K562 (cell line): Measurements from ENCODE around the gene CPNE6. TPM values are rescaled to one million over a fixed set of nuclear protein-coding genes. Genes with fewer than 3 reads are reported as not detected.

Experiments
- ATAC-seq: fragments of 200-7000 bp; cut with Tn5 transposase; 3 replicates; pipeline ENCODE4 v1.9.1; 2020; ENCODE audit warnings: moderate library complexity
- BruUV-seq: library from RNA; stranded (reverse); fragments of 400-500 nt; replicated peaks from 2 replicates; lab custom pipeline; 2021; lab: Mats Ljungman, UMichigan
- CTCF ChIA-PET: fragments of 300-600 bp; formaldehyde crosslinking; extraction: SDS; loops from one replicate; lab custom pipeline; 2021; ENCODE audit warnings: low intra/inter-chr PET ratio; lab: Yijun Ruan, JAX
- POLR2A ChIA-PET: fragments of 300-600, 350-650 bp; sonication (Branson Sonifier 250); formaldehyde crosslinking; extraction: SDS; loops from one replicate; lab custom pipeline; 2021; ENCODE audit warnings: antibody characterized with exemption, inconsistent platforms; lab: Yijun Ruan, JAX
- DNase-seq, 4 experiments: peaks; one replicate each; pipeline versions ENCODE4 v3.0.0 to v3.0.0-alpha.2; 2011 to 2018; ENCODE audit warnings: low spot score in 3 of 4, mixed read lengths in 3 of 4; ENCODE audit errors: extremely low read depth in 1 of 4
- FAIRE-seq: peaks from 2 replicates; lab custom pipeline; 2011; peaks lifted over from hg19 to GRCh38; lab: Jason Lieb, UNC
- H2AFZ ChIP-seq: 2 replicates; pipeline ENCODE4 v1.6.0; 2011; ENCODE audit warnings: low read depth, low read length, control low read depth, inconsistent platforms
- H3K27ac ChIP-seq: fragments of 200-600 bp; 3 replicates; pipeline ENCODE4 v1.8.0; 2011; ENCODE audit warnings: low read depth, mild to moderate bottlenecking, control low read depth, inconsistent platforms, low read length, moderate library complexity, mixed read lengths; ENCODE audit errors: extremely low read depth
- H3K27me3 ChIP-seq, 2 experiments: fragments of 300-600 bp in 1 of 2; 2 replicates in 1 of 2; 3 replicates in 1 of 2; pipeline versions ENCODE4 v1.6.0 to v1.8.0; 2011; ENCODE audit warnings: inconsistent platforms in 2 of 2, low read length in 2 of 2, mild to moderate bottlenecking in 1 of 2, mixed read lengths in 1 of 2, moderate library complexity in 1 of 2; ENCODE audit not compliant: control insufficient read depth in 2 of 2, insufficient read depth in 2 of 2
- H3K36me3 ChIP-seq: fragments of 300-600 bp; 3 replicates; pipeline ENCODE4 v1.8.0; 2011; ENCODE audit warnings: mild to moderate bottlenecking, low read length, inconsistent platforms; ENCODE audit not compliant: control insufficient read depth, insufficient read depth
- H3K4me1 ChIP-seq, 2 experiments: fragments of 200-600 bp in 1 of 2; replicated peaks in 1 of 2; 2 replicates in 1 of 2; 3 replicates in 1 of 2; pipeline versions ENCODE4 v1.5.1 to v1.8.0; 2011; ENCODE audit warnings: inconsistent platforms in 2 of 2, low read length in 2 of 2, mild to moderate bottlenecking in 1 of 2, mixed read lengths in 1 of 2, moderate library complexity in 1 of 2; ENCODE audit not compliant: control insufficient read depth in 2 of 2, insufficient read depth in 2 of 2
- H3K4me2 ChIP-seq: 2 replicates; pipeline ENCODE4 v1.6.1; 2011; ENCODE audit warnings: low read length, control low read depth, inconsistent platforms, mixed read lengths; ENCODE audit not compliant: insufficient read depth
- H3K4me3 ChIP-seq: fragments of 200-600 bp; sonication (generic), shearing (Covaris generic); 2 replicates; pipeline ENCODE4 v1.5.1; 2016; ENCODE audit warnings: control low read depth, inconsistent platforms
- H3K79me2 ChIP-seq: fragments of 200-600 bp; 3 replicates; pipeline ENCODE4 v1.8.0; 2011; ENCODE audit warnings: low read length, inconsistent platforms; ENCODE audit not compliant: control insufficient read depth, insufficient read depth
- H3K9ac ChIP-seq, 2 experiments: 2 replicates each; pipeline versions ENCODE4 v1.6.0 to v1.6.1; 2011; ENCODE audit warnings: low read depth in 2 of 2, low read length in 2 of 2, control low read depth in 1 of 2, inconsistent platforms in 1 of 2, mild to moderate bottlenecking in 1 of 2, mixed read lengths in 1 of 2; ENCODE audit not compliant: insufficient read depth in 1 of 2
- H3K9me1 ChIP-seq: one replicate; pipeline ENCODE4 v1.6.0; 2011; ENCODE audit warnings: inconsistent platforms, mild to moderate bottlenecking, low read length, moderate library complexity; ENCODE audit not compliant: control insufficient read depth, insufficient read depth
- H3K9me3 ChIP-seq: replicated peaks from 2 replicates; pipeline ENCODE4 v1.5.1; 2011; ENCODE audit warnings: low read depth, low read length, inconsistent platforms; ENCODE audit not compliant: control insufficient read depth, insufficient read depth
- H4K20me1 ChIP-seq: replicated peaks from 2 replicates; pipeline ENCODE4 v1.6.1; 2011; ENCODE audit warnings: low read length, inconsistent platforms, mixed read lengths; ENCODE audit not compliant: control insufficient read depth, insufficient read depth
- ATF1 ChIP-seq, 2 experiments: fragments of 450-650 bp in 1 of 2; IDR thresholded peaks; 2 replicates each; pipeline ENCODE4 v1.6.1; 2016; ENCODE audit warnings: missing compliant biosample characterization in 1 of 2, missing genetic modification characterization in 1 of 2
- BDP1 ChIP-seq: IDR thresholded peaks from 3 replicates; pipeline ENCODE4 v1.6.1; 2011; ENCODE audit not compliant: insufficient read length, insufficient read depth
- FIP1L1 ChIP-seq: fragments of 200-400 bp; formaldehyde crosslinking; IDR thresholded peaks from 2 replicates; pipeline ENCODE4 v1.6.1; 2018; ENCODE audit warnings: mild to moderate bottlenecking, low read depth, low read length; ENCODE audit not compliant: poor library complexity, severe bottlenecking
- NFXL1 ChIP-seq: fragments of 450-650 bp; formaldehyde crosslinking; IDR thresholded peaks from 2 replicates; pipeline ENCODE4 v1.4.0; 2021; ENCODE audit warnings: mild to moderate bottlenecking
- ZBTB8A ChIP-seq: fragments of 450-650 bp; IDR thresholded peaks from 2 replicates; pipeline ENCODE4 v1.6.1; 2018; ENCODE audit warnings: mild to moderate bottlenecking, moderate library complexity; ENCODE audit not compliant: partially characterized antibody
- ZFP30 ChIP-seq: fragments of 250-450 bp; sonication (Bioruptor Pico); IDR thresholded peaks from 2 replicates; pipeline ENCODE4 v1.8.0; 2022; ENCODE audit warnings: moderate library complexity, mild to moderate bottlenecking, inconsistent platforms, borderline replicate concordance
- in situ Hi-C: fragments of 300-500 bp; cut with MboI; formaldehyde crosslinking; loops from 4 replicates; pipeline ENCODE4 v1.15.0; 2018; ENCODE audit warnings: inconsistent platforms, mixed read lengths
- intact Hi-C: fragments of 100-400 bp; cut with micrococcal nuclease; formaldehyde crosslinking; loops from 2 replicates; pipeline ENCODE4 v1.14.2; 2022
- polyA plus RNA-seq, 8 experiments: library from polyadenylated mRNA; depleted of rRNA in 4 of 8; stranded (reverse) in 5 of 8; unstranded in 3 of 8; fragments of >200 nt; fragmentation: Nextera tagmentation in 2 of 8; fragmentation: Illumina TruSeq in 1 of 8; extraction: Ambion mirVana in 2 of 8; extraction: Trizol in 1 of 8; gene quantifications; 2 replicates each; pipeline versions ENCODE4 v1.2.1 to v1.2.3, GENCODE V29; 2011 to 2014; ENCODE audit warnings: inconsistent platforms in 1 of 8, missing spikeins in 1 of 8
- total RNA-seq, 7 experiments: library from RNA; depleted of rRNA in 6 of 7; stranded (reverse); fragments of >200 nt in 6 of 7; fragmentation: Illumina TruSeq in 2 of 7; extraction: Trizol in 2 of 7; gene quantifications; 2 replicates each; pipeline versions ENCODE4 v1.2.1 to v1.2.3, GENCODE V29; 2011 to 2021; ENCODE audit warnings: low replicate concordance in 1 of 7
- TF ChIP-seq, protein P1 (sequence below): fragments of 250-450 bp; sonication (Bioruptor Pico); IDR thresholded peaks from 2 replicates; pipeline ENCODE4 v1.4.0; 2020; ENCODE audit warnings: mild to moderate bottlenecking, moderate library complexity
- TF ChIP-seq, protein P2 (sequence below): fragments of 250-450 bp; sonication (Bioruptor Pico); IDR thresholded peaks from 2 replicates; pipeline ENCODE4 v1.9.0; 2021; ENCODE audit warnings: mild to moderate bottlenecking, inconsistent platforms
- TF ChIP-seq, protein P3 (sequence below), 2 experiments: fragments of 450-650 bp; IDR thresholded peaks; 2 replicates each; pipeline ENCODE4 v1.6.1; 2016; ENCODE audit warnings: mild to moderate bottlenecking in 2 of 2, borderline replicate concordance in 1 of 2, low read depth in 1 of 2, moderate library complexity in 1 of 2

Gene CPNE6
- total and polyA plus RNA-seq, 9 of the 15 experiments (the other 6 are each of a cell fraction or from before 2014, with no cell fraction given) = not detected

DNA sequence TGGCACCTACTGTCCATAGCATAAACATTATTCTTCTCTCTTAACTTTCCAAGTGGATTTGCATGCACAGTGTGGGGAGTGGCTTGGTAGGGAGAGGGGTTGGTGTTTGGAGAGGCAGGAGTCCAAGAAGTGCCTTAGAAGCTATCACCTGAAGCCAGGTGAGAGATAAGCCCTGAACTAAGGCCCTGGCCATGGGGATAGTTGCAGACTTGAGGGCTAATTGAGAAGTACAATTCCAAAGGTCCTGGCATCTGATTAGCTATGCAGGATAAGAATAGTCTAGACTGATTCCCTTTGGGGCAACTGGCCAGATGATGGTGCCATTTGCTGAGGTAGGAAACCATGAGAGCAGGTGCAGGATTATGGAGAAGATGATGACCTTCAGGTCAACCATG is 20.7 kb downstream of the CPNE6 start:
- ChIA-PET CTCF (no interaction called here), POLR2A (interaction anchor here (2.1 to 5.8 kb wide), 3 partner anchors 11 to 69 kb away, joined by 6 to 40 read pairs (median 7); partner anchors contain the start of gene IRF9)
- H3K79me2 ChIP-seq = peaks cover 29% of the 10 kb centered on the region
- H3K9ac ChIP-seq = no peak overlapping the region
- H3K4me2 ChIP-seq = no peak overlapping the region
- H3K4me1 ChIP-seq = peaks cover 20 to 22% of the 10 kb centered on the region in 2 experiments; a peak in 4 of 5 replicates
- DNase-seq = no peak
- 0 out of 2 replicates have a peak, but pooled peaks cover 2% of the 10 kb centered on the region for H4K20me1 ChIP-seq
- TF ChIP-seq, protein P1, sequence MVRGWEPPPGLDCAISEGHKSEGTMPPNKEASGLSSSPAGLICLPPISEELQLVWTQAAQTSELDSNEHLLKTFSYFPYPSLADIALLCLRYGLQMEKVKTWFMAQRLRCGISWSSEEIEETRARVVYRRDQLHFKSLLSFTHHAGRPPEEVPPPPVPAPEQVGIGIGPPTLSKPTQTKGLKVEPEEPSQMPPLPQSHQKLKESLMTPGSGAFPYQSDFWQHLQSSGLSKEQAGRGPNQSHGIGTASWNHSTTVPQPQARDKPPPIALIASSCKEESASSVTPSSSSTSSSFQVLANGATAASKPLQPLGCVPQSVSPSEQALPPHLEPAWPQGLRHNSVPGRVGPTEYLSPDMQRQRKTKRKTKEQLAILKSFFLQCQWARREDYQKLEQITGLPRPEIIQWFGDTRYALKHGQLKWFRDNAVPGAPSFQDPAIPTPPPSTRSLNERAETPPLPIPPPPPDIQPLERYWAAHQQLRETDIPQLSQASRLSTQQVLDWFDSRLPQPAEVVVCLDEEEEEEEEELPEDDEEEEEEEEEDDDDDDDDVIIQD = no peak
- TF ChIP-seq NFXL1 (CRISPR knock-in tag) = no peak
- no peak for TF ChIP-seq FIP1L1
- no peak for TF ChIP-seq BDP1
- no peak for TF ChIP-seq ATF1 (CRISPR knock-in tag; IDR thresholded peaks at IDR 0.05)
- TF ChIP-seq ATF1 (tag; IDR thresholded peaks at IDR 0.05) = no peak
- TF ChIP-seq, protein P2, sequence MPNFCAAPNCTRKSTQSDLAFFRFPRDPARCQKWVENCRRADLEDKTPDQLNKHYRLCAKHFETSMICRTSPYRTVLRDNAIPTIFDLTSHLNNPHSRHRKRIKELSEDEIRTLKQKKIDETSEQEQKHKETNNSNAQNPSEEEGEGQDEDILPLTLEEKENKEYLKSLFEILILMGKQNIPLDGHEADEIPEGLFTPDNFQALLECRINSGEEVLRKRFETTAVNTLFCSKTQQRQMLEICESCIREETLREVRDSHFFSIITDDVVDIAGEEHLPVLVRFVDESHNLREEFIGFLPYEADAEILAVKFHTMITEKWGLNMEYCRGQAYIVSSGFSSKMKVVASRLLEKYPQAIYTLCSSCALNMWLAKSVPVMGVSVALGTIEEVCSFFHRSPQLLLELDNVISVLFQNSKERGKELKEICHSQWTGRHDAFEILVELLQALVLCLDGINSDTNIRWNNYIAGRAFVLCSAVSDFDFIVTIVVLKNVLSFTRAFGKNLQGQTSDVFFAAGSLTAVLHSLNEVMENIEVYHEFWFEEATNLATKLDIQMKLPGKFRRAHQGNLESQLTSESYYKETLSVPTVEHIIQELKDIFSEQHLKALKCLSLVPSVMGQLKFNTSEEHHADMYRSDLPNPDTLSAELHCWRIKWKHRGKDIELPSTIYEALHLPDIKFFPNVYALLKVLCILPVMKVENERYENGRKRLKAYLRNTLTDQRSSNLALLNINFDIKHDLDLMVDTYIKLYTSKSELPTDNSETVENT = no peak
- TF ChIP-seq ZBTB8A = no peak
- TF ChIP-seq ZFP30 (CRISPR knock-in tag) = no peak
- TF ChIP-seq, protein P3, sequence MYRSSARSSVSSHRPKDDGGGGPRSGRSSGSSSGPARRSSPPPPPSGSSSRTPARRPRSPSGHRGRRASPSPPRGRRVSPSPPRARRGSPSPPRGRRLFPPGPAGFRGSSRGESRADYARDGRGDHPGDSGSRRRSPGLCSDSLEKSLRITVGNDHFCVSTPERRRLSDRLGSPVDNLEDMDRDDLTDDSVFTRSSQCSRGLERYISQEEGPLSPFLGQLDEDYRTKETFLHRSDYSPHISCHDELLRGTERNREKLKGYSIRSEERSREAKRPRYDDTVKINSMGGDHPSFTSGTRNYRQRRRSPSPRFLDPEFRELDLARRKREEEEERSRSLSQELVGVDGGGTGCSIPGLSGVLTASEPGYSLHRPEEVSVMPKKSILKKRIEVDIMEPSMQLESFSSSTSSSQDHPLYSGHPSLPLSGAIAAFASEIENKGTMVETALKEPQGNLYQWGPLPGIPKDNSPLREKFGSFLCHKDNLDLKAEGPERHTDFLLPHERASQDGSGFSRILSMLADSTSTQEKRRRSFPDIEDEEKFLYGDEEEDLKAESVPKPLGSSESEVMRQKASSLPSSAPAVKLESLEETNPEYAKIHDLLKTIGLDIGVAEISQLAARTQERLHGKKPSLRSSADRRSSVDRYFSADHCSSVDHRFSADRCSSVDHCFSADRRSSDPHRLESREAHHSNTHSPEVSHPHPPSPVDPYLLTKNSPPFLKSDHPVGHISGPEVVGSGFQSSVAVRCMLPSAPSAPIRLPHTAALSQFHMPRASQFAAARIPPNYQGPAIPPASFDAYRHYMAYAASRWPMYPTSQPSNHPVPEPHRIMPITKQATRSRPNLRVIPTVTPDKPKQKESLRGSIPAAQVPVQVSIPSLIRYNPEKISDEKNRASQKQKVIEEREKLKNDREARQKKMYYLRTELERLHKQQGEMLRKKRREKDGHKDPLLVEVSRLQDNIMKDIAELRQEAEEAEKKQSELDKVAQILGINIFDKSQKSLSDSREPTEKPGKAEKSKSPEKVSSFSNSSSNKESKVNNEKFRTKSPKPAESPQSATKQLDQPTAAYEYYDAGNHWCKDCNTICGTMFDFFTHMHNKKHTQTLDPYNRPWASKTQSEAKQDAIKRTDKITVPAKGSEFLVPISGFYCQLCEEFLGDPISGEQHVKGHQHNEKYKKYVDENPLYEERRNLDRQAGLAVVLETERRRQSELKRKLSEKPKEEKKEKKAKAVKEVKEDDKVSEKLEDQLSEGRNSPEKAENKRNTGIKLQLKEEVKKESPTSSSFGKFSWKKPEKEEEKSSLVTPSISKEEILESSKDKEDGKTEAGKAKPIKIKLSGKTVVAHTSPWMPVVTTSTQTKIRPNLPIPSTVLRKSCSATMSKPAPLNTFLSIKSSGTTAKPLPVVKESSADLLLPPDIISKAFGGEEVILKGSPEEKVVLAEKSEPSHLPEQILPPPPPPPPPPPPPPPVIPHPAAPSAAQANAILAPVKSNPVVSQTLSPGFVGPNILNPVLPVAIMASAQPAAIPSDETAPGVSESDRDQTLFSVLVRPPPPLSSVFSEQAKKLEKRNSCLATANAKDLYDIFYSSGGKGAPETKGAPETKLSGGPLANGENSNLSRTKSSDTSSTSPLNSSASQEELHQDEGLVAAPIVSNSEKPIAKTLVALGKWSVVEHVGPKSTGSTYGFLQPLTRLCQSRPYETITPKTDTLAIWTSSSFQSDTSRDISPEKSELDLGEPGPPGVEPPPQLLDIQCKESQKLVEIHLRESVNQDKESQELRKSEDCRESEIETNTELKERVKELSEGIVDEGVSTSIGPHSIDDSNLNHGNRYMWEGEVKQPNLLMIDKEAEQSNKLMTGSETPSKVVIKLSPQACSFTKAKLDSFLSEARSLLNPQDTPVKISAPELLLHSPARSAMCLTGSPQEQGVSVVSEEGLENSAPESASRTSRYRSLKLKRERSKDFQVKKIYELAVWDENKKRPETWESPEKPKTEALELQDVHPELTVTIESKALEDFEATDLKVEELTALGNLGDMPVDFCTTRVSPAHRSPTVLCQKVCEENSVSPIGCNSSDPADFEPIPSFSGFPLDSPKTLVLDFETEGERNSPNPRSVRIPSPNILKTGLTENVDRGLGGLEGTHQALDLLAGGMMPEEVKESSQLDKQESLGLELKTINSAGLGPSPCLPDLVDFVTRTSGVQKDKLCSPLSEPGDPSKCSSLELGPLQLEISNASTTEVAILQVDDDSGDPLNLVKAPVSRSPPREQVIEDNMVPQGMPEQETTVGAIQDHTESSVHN (IDR thresholded peaks at IDR 0.05; ENCODE audit: borderline replicate concordance in 1 of 2, low read depth in 1 of 2) = no peak
- no peaks in the 10 kb centered on the region for H3K9me3 ChIP-seq
- no peak overlapping the region for H2AFZ ChIP-seq
- BruUV-seq = no TSS peak
- intact Hi-C loops = loop anchor here (10.0 kb wide), 2 partner anchors 53 to 77 kb away; partner anchors contain the start of genes EMC9, PSME2 and RNF31
- no peaks in the 10 kb centered on the region for H3K27me3 ChIP-seq
- no peak overlapping the region for H3K4me3 ChIP-seq
- in situ Hi-C loops = loop anchor here (5.0 kb wide), 1 partner anchor 35 kb away; no protein-coding TSS in a partner anchor
- no peak for FAIRE-seq
- peaks cover 11% of the 10 kb centered on the region; the same call in 2 of the 3 replicates for H3K36me3 ChIP-seq
- no peak for ATAC-seq
- no peaks in the 10 kb centered on the region for H3K9me1 ChIP-seq
- no peak overlapping the region for H3K27ac ChIP-seq
